AG04450 (cell line): Measurements from ENCODE around the gene HOXD4. TPM values are rescaled to one million over a fixed set of nuclear protein-coding genes. Genes with fewer than 3 reads are reported as not detected.

Experiments used
- CTCF ChIA-PET: fragments of 300-600, 350-600 bp; formaldehyde crosslinking; extraction: SDS; loops from one replicate; lab custom pipeline; 2022; ENCODE audit warnings: antibody characterized with exemption, inconsistent platforms; lab: Charles Lee
- POLR2A ChIA-PET: fragments of 350-600 bp; formaldehyde crosslinking; extraction: SDS; loops from one replicate; lab custom pipeline; 2021; ENCODE audit warnings: antibody characterized with exemption, inconsistent platforms; lab: Yijun Ruan, JAX
- DNase-seq: peaks from one replicate; pipeline ENCODE4 v3.0.0-alpha.2; 2011; ENCODE audit warnings: low read depth, low spot score
- H3K27ac ChIP-seq: one replicate; pipeline ENCODE4 v1.5.1; 2012; ENCODE audit warnings: low read depth, low read length, control low read depth
- H3K27me3 ChIP-seq: one replicate; pipeline ENCODE4 v1.6.0; 2012; ENCODE audit warnings: low read length; ENCODE audit not compliant: control insufficient read depth, insufficient read depth
- H3K4me3 ChIP-seq: 2 replicates; pipeline ENCODE4 v1.5.1; 2011; ENCODE audit warnings: mild to moderate bottlenecking, low read depth, low read length, control low read depth
- H3K9me3 ChIP-seq: 2 replicates; pipeline ENCODE4 v1.5.1; 2012; ENCODE audit warnings: low read length; ENCODE audit not compliant: control insufficient read depth, insufficient read depth
- CTCF ChIP-seq: IDR thresholded peaks from 2 replicates; pipeline ENCODE4 v1.5.1; 2011; ENCODE audit warnings: low read depth, low read length, control low read depth, inconsistent platforms
- polyA plus RNA-seq: library from polyadenylated mRNA; depleted of rRNA; stranded (reverse); fragments of >200 nt; gene quantifications from 2 replicates; pipeline ENCODE4 v1.2.3, GENCODE V29; 2011

Gene HOXD4
- polyA plus RNA-seq, 1 experiment = not detected

- CTCF ChIA-PET = interaction anchor here (0.6 to 6.3 kb wide), 16 partner anchors 10 to 1033 kb away, joined by 3 to 184 read pairs (median 14); no protein-coding TSS in a partner anchor
- peaks cover 88% of the 10 kb centered on the region for H3K27me3 ChIP-seq
- H3K9me3 ChIP-seq = peaks cover 4% of the 10 kb centered on the region; the same call in 1 of the 2 replicates
- H3K4me3 ChIP-seq = no peak overlapping the region
- TF ChIP-seq CTCF = no peak
- H3K27ac ChIP-seq = no peak overlapping the region
- DNase-seq = no peak
- POLR2A ChIA-PET = no interaction called here
Observed at GRCh38 chr2:176128172-176128981, 23.0 kb upstream of the HOXD4 start.

- DNase-seq = no peak
- Histone ChIP-seq H3K27ac (no peak within 1 kb of the TSS), H3K9me3 (peaks cover 4% of the 10 kb centered on the region; the same call in 1 of the 2 replicates), H3K27me3 (peaks cover 88% of the 10 kb centered on the region), H3K4me3 (no peak within 1 kb of the TSS)
- POLR2A ChIA-PET = no interaction called here
- TF ChIP-seq CTCF = no peak
- CTCF ChIA-PET = interaction anchor here (1.0 to 6.3 kb wide), 5 partner anchors 326 to 523 kb away, joined by 4 to 184 read pairs (median 77); no protein-coding TSS in a partner anchor
Observed at GRCh38 chr2:176128982-176129796, 22.2 kb upstream of the HOXD4 start, which contains the start of gene HOXD8. TSS of gene HOXD8 (plus strand) at chr2:176129705. CDS start at chr2:176130367, 662 bp downstream.

DNA sequence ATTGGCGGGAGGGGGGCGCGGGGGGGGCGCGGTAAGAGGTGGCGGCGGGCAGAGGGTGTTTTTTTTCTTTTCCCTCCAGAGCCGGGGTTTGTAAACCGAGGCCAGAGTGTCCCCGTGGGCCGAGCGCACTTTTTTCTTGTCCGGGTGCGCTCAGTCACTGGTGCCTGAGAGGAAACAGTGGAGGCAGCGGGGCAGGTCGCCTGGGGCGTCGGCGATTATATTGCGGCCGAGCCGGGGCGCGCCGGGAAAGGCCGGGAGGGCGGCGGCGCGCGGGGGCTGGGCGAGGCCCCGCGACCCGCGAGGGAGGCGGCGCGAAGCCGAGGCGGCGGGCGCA, 21.6 kb upstream of the HOXD4 start:
- TF ChIP-seq CTCF = no peak
- no peak overlapping the region for H3K4me3 ChIP-seq
- POLR2A ChIA-PET = no interaction called here
- DNase-seq = no peak
- H3K27me3 ChIP-seq = peaks cover 88% of the 10 kb centered on the region
- H3K9me3 ChIP-seq = peaks cover 4% of the 10 kb centered on the region; the same call in 1 of the 2 replicates
- H3K27ac ChIP-seq = no peak overlapping the region
- CTCF ChIA-PET = interaction anchor here (1.0 to 5.0 kb wide), 5 partner anchors 10 to 525 kb away, joined by 3 to 33 read pairs (median 30); no protein-coding TSS in a partner anchor

- no peak for TF ChIP-seq CTCF
- H3K4me3 ChIP-seq = no peak overlapping the region
- DNase-seq = no peak
- peaks cover 4% of the 10 kb centered on the region; the same call in 1 of the 2 replicates for H3K9me3 ChIP-seq
- ChIA-PET CTCF (interaction anchor here (1.0 to 5.0 kb wide), 9 partner anchors 10 to 684 kb away, joined by 3 to 33 read pairs (median 19); no protein-coding TSS in a partner anchor), POLR2A (no interaction called here)
- peaks cover 88% of the 10 kb centered on the region for H3K27me3 ChIP-seq
- H3K27ac ChIP-seq = no peak overlapping the region
Observed at GRCh38 chr2:176130147-176130956, 21.0 kb upstream of the HOXD4 start.
